NCI-H2029 (cell line): ENCODE results near the gene EED.
"Not testable (repeated sequence)": the region's sequence is repeated elsewhere in the genome, so short reads cannot be mapped to it uniquely, and the experiment has no call there.

Experiments
- DNase-seq: peaks from one replicate; lab custom pipeline; 2025; lab: John Stamatoyannopoulos, UW

Gene EED

GRCh38 chr11:86249307-86250098 lies 5.0 kb downstream of the EED start:
- DNase-seq, result no peak

GRCh38 chr11:86251345-86251744 lies 6.8 kb downstream of the EED start:
- DNase-seq, result no peak

- no peak for DNase-seq
Observed at GRCh38 chr11:86255896-86256295, 11.3 kb downstream of the EED start.

- no peak for DNase-seq
Observed at GRCh38 chr11:86256608-86257007, 12.1 kb downstream of the EED start.

GRCh38 chr11:86257446-86257845 lies 12.9 kb downstream of the EED start:
- no peak for DNase-seq

GRCh38 chr11:86259730-86260129 lies 15.2 kb downstream of the EED start:
- no peak for DNase-seq

- no peak for DNase-seq
Observed at GRCh38 chr11:86261328-86261727, 16.8 kb downstream of the EED start.

GRCh38 chr11:86262387-86262786 lies 17.8 kb downstream of the EED start:
- DNase-seq, result no peak

GRCh38 chr11:86264649-86265048 lies 20.1 kb downstream of the EED start:
- DNase-seq, result no peak

- no peak for DNase-seq
Observed at GRCh38 chr11:86265194-86265593, 20.6 kb downstream of the EED start.

GRCh38 chr11:86269645-86270044 lies 25.1 kb downstream of the EED start:
- DNase-seq, result no peak

- DNase-seq, result no peak
Observed at GRCh38 chr11:86274503-86274902, 29.9 kb downstream of the EED start.

GRCh38 chr11:86274999-86275398 lies 30.4 kb downstream of the EED start:
- DNase-seq, result no peak

- DNase-seq, result no peak
Observed at GRCh38 chr11:86275493-86276370, 31.2 kb downstream of the EED start.

GRCh38 chr11:86277741-86278140 lies 33.2 kb downstream of the EED start:
- DNase-seq, result no peak

- no peak for DNase-seq
Observed at GRCh38 chr11:86278226-86278625, 33.7 kb downstream of the EED start.

- no peak for DNase-seq
Observed at GRCh38 chr11:86279747-86280146, 35.2 kb downstream of the EED start.

GRCh38 chr11:86287468-86287796 lies 42.9 kb downstream of the EED start:
- no peak for DNase-seq

- DNase-seq, result no peak
Observed at GRCh38 chr11:86288776-86289507, 44.4 kb downstream of the EED start.

- DNase-seq, result not testable (repeated sequence)
Observed at GRCh38 chr11:86289508-86290280, 45.1 kb downstream of the EED start.

- peak; percentile 43 for DNase-seq
Observed at GRCh38 chr11:86291466-86292262, 47.1 kb downstream of the EED start.
